GM21576 (cell line): Measurements from ENCODE around the gene SUMF1.

ENCODE experiments used
- ATAC-seq: cut with Tn5 transposase; IDR thresholded peaks from one replicate; pipeline ENCODE4 v1.9.1; 2021; ENCODE audit warnings: mild to moderate bottlenecking, moderate library complexity; ENCODE audit not compliant: unreplicated experiment

SUMF1 gene

GRCh38 chr3:4418156-4418555 lies 48.9 kb downstream of the SUMF1 start:
- ATAC-seq, result no peak

GRCh38 chr3:4417449-4417848 lies 49.6 kb downstream of the SUMF1 start:
- no peak for ATAC-seq

- no peak for ATAC-seq
Measured at GRCh38 chr3:4416961-4417360, 50.1 kb downstream of the SUMF1 start.

- no peak for ATAC-seq
Measured at GRCh38 chr3:4416427-4416945, 50.6 kb downstream of the SUMF1 start.

- no peak for ATAC-seq
Measured at GRCh38 chr3:4413467-4413866, 53.6 kb downstream of the SUMF1 start.

- ATAC-seq, result no peak
Measured at GRCh38 chr3:4411833-4412232, 55.2 kb downstream of the SUMF1 start.

GRCh38 chr3:4411236-4411635 lies 55.8 kb downstream of the SUMF1 start:
- no peak for ATAC-seq

- ATAC-seq, result no peak
Measured at GRCh38 chr3:4410606-4411005, 56.5 kb downstream of the SUMF1 start.

- no peak for ATAC-seq
Measured at GRCh38 chr3:4409971-4410573, 57.0 kb downstream of the SUMF1 start.

GRCh38 chr3:4409415-4409814 lies 57.7 kb downstream of the SUMF1 start:
- ATAC-seq, result no peak

GRCh38 chr3:4408958-4409357 lies 58.1 kb downstream of the SUMF1 start:
- no peak for ATAC-seq

- no peak for ATAC-seq
Measured at GRCh38 chr3:4407941-4408340, 59.1 kb downstream of the SUMF1 start.

- peak; percentile 56 for ATAC-seq
Measured at GRCh38 chr3:4406746-4407568, 60.1 kb downstream of the SUMF1 start.

- no peak for ATAC-seq
Measured at GRCh38 chr3:4404881-4405280, 62.2 kb downstream of the SUMF1 start.

GRCh38 chr3:4401441-4401840 lies 65.6 kb downstream of the SUMF1 start:
- no peak for ATAC-seq

- no peak for ATAC-seq
Measured at GRCh38 chr3:4399476-4399875, 67.6 kb downstream of the SUMF1 start.

- ATAC-seq, result no peak
Measured at GRCh38 chr3:4398941-4399245, 68.2 kb downstream of the SUMF1 start.

- no peak for ATAC-seq
Measured at GRCh38 chr3:4398120-4398940, 68.7 kb downstream of the SUMF1 start.

GRCh38 chr3:4397466-4397865 lies 69.6 kb downstream of the SUMF1 start:
- no peak for ATAC-seq

GRCh38 chr3:4396542-4396941 lies 70.5 kb downstream of the SUMF1 start:
- ATAC-seq, result no peak

- no peak for ATAC-seq
Measured at GRCh38 chr3:4396006-4396405, 71.1 kb downstream of the SUMF1 start.

- no peak for ATAC-seq
Measured at GRCh38 chr3:4395448-4395847, 71.6 kb downstream of the SUMF1 start.
